Inferior parietal cortex (tissue), 1 donor: ENCODE measurements around the gene MYOM1.
A peak's percentile ranks its signal among the peaks of the same experiment; 100 is the strongest.

Source experiments
- DNase-seq: peaks from one replicate; pipeline ENCODE4 v3.0.0-alpha.2; 2016; ENCODE audit errors: extremely low spot score

Gene MYOM1

DNA sequence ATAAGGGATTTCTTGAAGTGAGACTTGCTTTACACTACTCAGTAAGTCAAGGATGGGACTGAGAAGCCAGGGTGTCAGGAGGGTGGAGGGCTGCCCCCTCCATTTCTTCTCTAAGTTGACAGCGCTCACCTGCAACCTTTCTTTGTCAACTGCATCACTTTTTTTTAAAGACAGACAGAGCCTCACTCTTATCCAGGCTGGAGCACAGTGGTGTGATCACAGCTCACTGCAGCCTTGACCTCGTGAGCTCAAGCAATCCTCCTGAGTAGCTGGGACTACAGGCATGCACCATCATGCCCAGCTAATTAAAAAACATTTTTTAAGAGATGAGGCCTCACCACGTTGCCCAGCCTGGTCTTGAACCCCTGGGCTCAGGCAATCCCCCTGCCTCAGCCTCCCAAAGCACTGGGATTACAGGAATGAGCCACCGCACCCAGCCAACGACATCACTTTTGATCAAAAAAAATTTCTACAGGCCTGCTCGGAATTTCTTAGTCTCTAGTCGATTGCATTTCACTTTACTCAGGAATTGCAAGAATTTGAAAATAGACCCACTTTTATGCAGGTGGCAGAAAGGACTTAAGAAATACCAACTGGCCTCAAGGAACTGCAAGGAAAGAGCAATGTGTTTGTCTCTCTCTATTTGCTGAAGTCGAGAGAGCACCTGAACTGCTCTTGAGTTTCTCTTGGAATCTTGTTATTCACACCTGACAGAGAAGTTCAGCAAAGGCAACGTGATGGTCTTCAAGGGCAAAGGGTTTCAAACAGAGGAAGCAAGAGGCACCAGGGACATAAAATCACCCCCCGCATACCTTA is 101.4 kb downstream of the MYOM1 start:
- DNase-seq: no peak

GRCh38 chr18:3117493-3118192 is 102.1 kb downstream of the MYOM1 start:
- no peak for DNase-seq

- no peak for DNase-seq
These were observed 104.2 kb downstream of the MYOM1 start for GRCh38 chr18:3115447-3116030.

DNA sequence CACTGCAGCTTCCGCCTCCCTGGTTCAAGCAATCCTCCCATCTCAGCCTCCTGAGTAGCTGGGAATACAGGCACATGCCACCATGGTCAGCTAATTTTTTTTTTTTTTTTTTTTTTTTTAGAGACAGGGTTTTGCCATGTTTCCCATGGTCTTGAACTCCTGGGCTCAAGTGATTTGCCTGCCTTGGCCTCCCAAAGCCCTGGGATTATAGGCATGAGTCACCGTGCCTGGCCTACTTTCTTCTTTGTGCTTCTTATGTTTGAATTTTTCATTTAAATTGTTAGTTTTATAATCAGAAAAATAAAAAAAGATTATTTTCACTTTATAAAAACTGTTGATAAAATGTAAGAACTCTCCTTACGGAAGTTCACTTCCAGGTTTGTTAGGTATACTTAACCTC is 105.3 kb downstream of the MYOM1 start:
- DNase-seq: no peak

DNA sequence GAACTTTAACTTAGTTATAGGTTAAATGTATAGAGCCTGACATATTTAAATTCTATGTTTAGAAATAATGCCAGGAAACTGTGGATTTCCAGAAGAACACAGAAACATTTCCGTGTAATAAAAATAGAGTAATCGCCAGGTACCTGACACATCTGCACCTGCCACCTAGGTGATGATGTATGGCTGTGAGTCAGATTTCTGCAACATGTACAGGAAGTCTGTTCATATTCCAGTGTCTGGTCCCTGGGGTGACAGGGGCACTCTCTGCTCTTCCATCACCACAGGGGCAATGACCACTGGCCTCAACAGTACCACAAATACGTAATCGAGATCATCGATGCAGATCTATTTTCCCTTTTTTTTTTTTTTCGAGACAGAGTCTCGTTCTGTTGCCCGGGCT is 105.7 kb downstream of the MYOM1 start:
- DNase-seq: no peak

- no peak for DNase-seq
These were observed 108.1 kb downstream of the MYOM1 start for GRCh38 chr18:3111523-3112240.

DNA sequence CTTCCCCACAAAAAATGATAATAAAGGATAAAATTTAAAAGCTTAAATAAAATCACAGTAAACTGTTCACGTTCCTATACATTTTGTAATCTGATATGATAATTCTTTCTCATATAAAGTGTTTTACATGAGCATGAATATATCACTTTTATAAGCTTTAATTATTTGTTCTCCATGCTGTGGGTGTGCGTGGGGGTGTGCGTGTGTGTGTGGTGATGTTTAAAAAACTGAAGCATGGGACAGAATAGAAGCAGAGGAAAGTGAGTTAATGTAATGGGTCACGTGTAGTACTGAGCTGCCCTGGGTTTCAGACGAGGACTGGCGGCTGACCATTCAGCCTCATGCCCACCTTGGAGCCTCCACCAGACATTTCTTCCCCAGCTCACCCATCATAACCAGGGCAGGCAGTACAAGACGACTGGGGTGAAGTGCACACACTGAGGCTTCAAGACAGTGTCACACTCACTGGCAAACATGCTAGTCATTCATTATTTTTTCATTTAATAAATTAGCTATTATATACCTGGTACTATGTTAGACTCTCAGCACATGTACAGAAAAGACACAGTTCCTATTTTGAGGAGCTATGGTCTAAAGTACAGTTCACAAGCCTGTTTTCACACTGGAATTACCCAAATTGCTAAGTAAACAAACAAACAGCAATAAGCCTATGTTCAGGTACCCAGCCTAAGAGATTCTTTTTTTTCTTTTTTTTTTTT is 109.6 kb downstream of the MYOM1 start:
- no peak for DNase-seq

GRCh38 chr18:3107740-3108151 is 112.0 kb downstream of the MYOM1 start:
- no peak for DNase-seq

DNA sequence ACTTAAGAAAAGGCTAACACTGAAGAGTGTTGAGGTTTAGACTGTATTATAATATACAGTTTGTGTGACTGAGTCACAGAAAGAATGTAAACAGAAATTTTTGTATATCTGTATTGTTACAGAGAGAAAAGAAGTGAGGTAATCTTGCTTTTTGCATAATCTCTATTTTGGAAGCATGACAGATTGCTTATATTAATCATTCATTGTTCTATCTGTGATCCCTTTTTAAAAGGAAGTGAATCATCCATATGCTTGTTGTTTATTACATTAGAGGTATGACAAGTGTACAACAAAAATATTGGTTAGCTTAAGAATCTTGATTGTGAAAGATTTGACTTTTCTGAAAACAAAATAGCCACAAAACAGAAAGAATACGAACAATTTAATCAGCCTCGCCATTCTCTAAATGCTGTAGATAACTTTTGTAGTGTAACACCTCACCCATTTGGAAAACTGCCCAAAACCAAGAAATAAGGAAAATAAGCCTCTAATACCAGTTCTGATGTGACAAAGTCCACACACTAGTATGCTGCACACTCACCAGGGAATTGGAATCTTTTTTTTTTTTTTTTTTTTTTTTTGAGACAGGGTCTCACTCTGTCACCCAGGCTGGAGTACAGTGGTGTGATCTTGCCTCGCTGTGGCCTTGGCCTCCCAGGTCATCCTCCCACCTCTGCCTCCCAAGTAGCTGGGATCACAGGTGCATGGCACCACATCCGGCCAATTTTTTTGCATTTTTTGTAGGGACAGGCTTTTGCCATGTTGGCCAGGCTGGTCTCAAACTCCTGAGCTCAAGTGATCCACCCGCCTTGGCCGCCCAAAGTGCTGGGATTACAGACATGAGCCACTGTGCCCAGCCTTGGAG is 115.3 kb downstream of the MYOM1 start:
- no peak for DNase-seq

DNA sequence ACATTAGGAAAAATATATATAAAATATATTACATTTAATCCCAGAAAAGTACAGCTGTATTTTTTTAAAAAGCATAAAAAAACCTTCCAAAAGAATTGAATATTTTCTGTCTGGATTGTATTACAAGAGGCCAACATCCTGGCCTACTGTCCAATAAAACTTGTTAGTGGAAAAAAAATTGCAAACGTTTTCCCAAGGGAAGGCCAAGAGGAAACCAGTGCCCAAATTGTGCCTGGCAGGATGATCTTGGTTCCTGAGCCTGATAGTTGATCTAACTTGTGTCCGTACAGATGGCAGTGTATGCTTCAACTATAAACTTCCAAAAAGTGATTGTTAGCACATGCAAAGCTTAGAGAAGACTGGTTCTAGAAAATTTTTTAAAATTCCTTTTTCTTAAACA is 116.2 kb downstream of the MYOM1 start:
- DNase-seq: no peak

DNA sequence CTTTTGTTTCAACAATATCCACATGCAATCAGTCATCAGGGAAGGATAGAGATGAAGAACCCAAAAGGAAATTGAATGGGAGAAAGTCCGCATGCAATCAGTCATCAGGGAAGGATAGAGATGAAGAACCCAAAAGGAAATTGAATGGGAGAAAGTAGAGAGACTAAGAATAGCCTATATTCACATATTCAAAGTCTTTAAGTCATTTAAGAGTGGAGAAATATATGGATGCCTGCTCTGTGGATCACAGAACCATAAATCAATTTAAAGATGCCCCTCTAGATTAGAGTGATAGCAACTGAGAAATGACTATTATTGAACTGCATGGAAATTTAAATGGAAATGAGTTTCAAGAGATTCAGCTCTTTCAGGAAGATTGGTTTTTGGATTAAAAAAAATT is 116.8 kb downstream of the MYOM1 start:
- DNase-seq: no peak

GRCh38 chr18:3100498-3101132 is 119.2 kb downstream of the MYOM1 start:
- DNase-seq: no peak

GRCh38 chr18:3099327-3099726 is 120.4 kb downstream of the MYOM1 start:
- DNase-seq: no peak

GRCh38 chr18:3097082-3097481 is 122.7 kb downstream of the MYOM1 start:
- DNase-seq: no peak

- no peak for DNase-seq
These were observed 123.8 kb downstream of the MYOM1 start for GRCh38 chr18:3095921-3096320.

- DNase-seq: no peak
These were observed 125.5 kb downstream of the MYOM1 start for GRCh38 chr18:3094338-3094684.

DNA sequence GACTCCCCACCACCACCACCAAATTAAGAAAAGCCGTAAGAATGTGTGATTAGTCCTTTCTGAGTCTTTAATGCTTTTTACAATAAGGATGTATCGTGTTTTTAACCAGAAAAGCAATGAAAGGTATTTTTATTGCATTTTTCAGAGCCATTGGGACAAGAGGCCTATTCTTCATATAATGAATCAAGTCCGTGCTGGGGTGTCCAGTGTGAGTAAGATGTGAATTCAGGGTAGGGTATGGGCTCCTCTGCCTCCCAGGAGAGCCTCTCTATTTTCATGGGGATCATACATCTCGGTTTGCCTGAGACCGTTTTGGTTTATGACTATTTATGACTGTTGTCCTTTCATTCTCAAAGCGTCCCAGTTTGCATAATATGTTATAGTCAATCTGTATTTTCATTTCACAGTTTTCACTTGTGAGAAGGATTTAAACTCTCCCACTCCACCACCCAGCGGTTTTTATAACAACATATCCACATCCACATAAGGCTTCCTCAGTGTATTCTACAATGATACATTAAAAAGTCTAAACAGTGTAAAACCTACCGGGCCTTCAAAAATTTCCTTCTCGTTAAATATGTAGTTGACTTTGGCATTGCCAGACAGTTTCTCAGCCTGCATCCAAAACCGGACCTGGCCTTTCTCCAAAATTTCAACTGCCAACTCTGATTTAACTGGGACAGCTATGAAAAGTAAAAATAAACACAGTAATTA is 126.0 kb downstream of the MYOM1 start:
- DNase-seq: peak; percentile 20

DNA sequence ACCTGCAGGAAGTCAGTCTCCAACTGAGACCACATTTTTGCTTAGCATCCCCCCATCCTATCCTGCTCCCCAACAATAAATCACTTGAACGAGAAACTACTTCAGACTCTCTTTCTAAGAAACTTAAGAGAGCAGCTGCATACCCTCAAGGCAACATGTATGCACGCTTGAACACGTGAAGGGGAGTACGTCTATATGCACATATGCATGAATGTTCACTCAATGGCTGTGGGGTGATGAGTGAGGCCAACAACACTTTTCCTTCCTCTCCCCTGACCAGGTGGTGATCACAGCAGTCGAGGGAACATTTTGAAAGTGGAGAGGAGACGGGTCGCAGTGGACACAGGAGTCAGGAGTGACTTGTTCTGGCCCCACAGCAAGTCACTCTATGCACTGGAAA is 127.0 kb downstream of the MYOM1 start:
- DNase-seq: no peak

- DNase-seq: no peak
These were observed 130.2 kb downstream of the MYOM1 start for GRCh38 chr18:3089579-3089978.

GRCh38 chr18:3088449-3088848 is 131.3 kb downstream of the MYOM1 start:
- no peak for DNase-seq
